Measurements from ENCODE around the gene NUMBL. TPM values are rescaled to one million over a fixed set of nuclear protein-coding genes. Genes with fewer than 3 reads are reported as not detected.

NUMBL gene
- total and polyA plus RNA-seq, 9 of the 15 experiments (the other 6 are each of a cell fraction or from before 2014, with no cell fraction given): 0.39 to 38.6 (median 6.6) TPM

DNA sequence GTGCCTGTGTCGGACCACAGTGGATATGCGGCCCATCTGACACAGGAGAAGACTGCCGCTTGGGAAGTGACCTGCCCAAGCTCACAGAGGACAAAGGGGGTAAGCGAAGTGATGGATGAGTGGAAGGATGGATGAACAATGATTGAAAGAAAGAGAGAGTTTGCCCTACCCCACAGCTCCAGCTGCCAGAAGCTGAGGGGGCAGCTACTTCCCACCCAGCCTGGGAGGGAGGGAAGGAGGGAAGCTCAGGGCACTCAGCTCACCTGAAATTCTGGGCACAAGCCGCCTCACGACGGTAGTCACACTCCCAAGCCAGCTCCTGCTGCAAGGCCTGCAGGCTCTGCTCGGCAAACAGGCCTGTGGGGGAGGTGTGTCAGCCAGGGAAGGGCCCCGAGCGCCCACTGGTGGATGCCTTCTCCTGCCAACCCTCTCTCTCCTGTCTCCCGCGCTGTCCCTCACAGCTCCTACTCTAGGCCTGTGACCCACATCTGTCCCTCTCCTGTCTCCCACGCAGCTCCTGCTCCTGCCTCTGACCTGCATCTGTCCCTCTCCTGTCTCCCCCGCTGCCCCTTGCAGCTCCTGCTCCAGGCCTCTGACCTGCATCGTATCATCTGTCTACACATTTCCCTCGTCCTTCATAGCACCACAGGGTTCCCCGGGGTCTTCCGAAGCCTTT is 12.0 kb upstream of the NUMBL start (continued):
- no peak for TF ChIP-seq DDX20 (tag; IDR thresholded peaks at IDR 0.05; ENCODE audit: low read depth)
- peak; percentile 32; the same call in 1 of the 2 replicates for TF ChIP-seq TOE1 (IDR thresholded peaks at IDR 0.05; ENCODE audit: borderline replicate concordance)
- TF ChIP-seq TOE1 (CRISPR knock-in tag; IDR thresholded peaks at IDR 0.05; ENCODE audit: borderline replicate concordance, low read depth): no peak
- peak in 1 of 2 experiments; percentile 17; a peak in 1 of 4 replicates for TF ChIP-seq ZNF639 (CRISPR knock-in tag; conservative IDR thresholded peaks at IDR 0.05 in 1 of 2, IDR thresholded peaks at IDR 0.05 in 1 of 2)
- no peak for TF ChIP-seq KAT2B (IDR thresholded peaks at IDR 0.05; ENCODE audit: low read depth, low read length)
- no peak for TF ChIP-seq MCM2 (IDR thresholded peaks at IDR 0.05; ENCODE audit: low read depth)
- TF ChIP-seq, protein P1, sequence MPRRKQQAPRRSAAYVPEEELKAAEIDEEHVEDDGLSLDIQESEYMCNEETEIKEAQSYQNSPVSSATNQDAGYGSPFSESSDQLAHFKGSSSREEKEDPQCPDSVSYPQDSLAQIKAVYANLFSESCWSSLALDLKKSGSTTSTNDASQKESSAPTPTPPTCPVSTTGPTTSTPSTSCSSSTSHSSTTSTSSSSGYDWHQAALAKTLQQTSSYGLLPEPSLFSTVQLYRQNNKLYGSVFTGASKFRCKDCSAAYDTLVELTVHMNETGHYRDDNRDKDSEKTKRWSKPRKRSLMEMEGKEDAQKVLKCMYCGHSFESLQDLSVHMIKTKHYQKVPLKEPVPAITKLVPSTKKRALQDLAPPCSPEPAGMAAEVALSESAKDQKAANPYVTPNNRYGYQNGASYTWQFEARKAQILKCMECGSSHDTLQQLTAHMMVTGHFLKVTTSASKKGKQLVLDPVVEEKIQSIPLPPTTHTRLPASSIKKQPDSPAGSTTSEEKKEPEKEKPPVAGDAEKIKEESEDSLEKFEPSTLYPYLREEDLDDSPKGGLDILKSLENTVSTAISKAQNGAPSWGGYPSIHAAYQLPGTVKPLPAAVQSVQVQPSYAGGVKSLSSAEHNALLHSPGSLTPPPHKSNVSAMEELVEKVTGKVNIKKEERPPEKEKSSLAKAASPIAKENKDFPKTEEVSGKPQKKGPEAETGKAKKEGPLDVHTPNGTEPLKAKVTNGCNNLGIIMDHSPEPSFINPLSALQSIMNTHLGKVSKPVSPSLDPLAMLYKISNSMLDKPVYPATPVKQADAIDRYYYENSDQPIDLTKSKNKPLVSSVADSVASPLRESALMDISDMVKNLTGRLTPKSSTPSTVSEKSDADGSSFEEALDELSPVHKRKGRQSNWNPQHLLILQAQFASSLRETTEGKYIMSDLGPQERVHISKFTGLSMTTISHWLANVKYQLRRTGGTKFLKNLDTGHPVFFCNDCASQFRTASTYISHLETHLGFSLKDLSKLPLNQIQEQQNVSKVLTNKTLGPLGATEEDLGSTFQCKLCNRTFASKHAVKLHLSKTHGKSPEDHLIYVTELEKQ (CRISPR knock-in tag; IDR thresholded peaks at IDR 0.05): no peak
- peak; percentile 28 for TF ChIP-seq NEUROD1 (IDR thresholded peaks at IDR 0.05; ENCODE audit: borderline replicate concordance, low read depth, low read length, partially characterized antibody)
- no peak for TF ChIP-seq ZNF277 (CRISPR knock-in tag; IDR thresholded peaks at IDR 0.05; ENCODE audit: borderline replicate concordance)
- TF ChIP-seq, protein P2, sequence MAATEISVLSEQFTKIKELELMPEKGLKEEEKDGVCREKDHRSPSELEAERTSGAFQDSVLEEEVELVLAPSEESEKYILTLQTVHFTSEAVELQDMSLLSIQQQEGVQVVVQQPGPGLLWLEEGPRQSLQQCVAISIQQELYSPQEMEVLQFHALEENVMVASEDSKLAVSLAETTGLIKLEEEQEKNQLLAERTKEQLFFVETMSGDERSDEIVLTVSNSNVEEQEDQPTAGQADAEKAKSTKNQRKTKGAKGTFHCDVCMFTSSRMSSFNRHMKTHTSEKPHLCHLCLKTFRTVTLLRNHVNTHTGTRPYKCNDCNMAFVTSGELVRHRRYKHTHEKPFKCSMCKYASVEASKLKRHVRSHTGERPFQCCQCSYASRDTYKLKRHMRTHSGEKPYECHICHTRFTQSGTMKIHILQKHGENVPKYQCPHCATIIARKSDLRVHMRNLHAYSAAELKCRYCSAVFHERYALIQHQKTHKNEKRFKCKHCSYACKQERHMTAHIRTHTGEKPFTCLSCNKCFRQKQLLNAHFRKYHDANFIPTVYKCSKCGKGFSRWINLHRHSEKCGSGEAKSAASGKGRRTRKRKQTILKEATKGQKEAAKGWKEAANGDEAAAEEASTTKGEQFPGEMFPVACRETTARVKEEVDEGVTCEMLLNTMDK (IDR thresholded peaks at IDR 0.05; ENCODE audit: borderline replicate concordance, insufficient read depth, low read depth, low read length, poor library complexity, severe bottlenecking): peak; percentile 43
- peak; percentile 37; the same call in 1 of the 2 replicates for TF ChIP-seq DPF2 (IDR thresholded peaks at IDR 0.05)
- TF ChIP-seq KDM1A (IDR thresholded peaks at IDR 0.05): no peak
- TF ChIP-seq MBD2 (IDR thresholded peaks at IDR 0.05; ENCODE audit: borderline replicate concordance, low read depth): no peak
- TF ChIP-seq, protein P3, sequence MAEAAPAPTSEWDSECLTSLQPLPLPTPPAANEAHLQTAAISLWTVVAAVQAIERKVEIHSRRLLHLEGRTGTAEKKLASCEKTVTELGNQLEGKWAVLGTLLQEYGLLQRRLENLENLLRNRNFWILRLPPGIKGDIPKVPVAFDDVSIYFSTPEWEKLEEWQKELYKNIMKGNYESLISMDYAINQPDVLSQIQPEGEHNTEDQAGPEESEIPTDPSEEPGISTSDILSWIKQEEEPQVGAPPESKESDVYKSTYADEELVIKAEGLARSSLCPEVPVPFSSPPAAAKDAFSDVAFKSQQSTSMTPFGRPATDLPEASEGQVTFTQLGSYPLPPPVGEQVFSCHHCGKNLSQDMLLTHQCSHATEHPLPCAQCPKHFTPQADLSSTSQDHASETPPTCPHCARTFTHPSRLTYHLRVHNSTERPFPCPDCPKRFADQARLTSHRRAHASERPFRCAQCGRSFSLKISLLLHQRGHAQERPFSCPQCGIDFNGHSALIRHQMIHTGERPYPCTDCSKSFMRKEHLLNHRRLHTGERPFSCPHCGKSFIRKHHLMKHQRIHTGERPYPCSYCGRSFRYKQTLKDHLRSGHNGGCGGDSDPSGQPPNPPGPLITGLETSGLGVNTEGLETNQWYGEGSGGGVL (CRISPR knock-in tag; IDR thresholded peaks at IDR 0.05): no peak
- TF ChIP-seq RAD51 (IDR thresholded peaks at IDR 0.05; ENCODE audit: borderline replicate concordance, low read depth): no peak
- peak; percentile 60 for TF ChIP-seq BCOR (IDR thresholded peaks at IDR 0.05)

Measured in K562 (cell line).